ENCODE data around the gene ACVR1.

ACVR1 gene

DNA sequence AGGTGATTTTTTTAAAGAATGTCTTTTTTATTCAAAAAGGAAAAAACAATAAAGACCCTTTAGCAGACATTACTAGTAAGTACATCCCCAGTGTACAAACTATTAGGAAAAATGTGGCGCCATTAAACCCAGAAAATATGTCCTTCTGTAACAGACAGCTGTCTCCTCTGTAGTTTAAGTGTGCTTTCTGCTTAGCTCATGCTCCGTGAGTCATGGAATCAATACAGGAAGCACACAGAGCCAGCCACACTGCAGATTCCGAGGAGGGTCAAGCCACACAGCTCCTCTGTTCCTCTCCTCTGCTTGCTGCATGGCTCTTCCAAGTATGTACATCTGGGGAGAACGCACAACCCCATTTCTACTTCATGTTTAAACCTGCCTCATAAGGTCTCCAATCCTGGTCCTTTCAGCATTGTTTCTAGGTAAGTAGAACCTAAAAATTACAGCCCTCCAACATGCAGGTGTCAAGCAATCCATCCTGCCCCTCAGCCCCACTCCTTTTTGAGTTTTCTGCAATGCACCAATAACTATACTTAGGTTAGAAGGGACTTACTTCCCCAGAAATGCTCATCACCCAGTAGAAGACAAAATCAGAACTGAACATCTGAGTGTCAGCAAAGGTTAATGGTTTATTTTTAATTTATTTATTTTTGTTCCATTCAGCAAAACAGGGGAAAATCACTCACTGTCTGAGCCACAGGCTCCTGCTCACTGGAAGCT is 37.5 kb downstream of the ACVR1 start:
- no peak overlapping the region for H3K4me3 ChIP-seq (ENCODE audit: low read depth, low read length)
- TF ChIP-seq, protein P1, sequence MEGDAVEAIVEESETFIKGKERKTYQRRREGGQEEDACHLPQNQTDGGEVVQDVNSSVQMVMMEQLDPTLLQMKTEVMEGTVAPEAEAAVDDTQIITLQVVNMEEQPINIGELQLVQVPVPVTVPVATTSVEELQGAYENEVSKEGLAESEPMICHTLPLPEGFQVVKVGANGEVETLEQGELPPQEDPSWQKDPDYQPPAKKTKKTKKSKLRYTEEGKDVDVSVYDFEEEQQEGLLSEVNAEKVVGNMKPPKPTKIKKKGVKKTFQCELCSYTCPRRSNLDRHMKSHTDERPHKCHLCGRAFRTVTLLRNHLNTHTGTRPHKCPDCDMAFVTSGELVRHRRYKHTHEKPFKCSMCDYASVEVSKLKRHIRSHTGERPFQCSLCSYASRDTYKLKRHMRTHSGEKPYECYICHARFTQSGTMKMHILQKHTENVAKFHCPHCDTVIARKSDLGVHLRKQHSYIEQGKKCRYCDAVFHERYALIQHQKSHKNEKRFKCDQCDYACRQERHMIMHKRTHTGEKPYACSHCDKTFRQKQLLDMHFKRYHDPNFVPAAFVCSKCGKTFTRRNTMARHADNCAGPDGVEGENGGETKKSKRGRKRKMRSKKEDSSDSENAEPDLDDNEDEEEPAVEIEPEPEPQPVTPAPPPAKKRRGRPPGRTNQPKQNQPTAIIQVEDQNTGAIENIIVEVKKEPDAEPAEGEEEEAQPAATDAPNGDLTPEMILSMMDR (IDR thresholded peaks at IDR 0.05; ENCODE audit: low read depth, low read length), result no peak

GRCh38 chr2:157837851-157838441 is 38.2 kb downstream of the ACVR1 start:
- Histone ChIP-seq H3K4me3 (ENCODE audit: low read depth, low read length) (no peak overlapping the region), H3K27ac (peak overlapping the region; percentile 67)

More for the DNA sequence above, 37.5 kb downstream of the ACVR1 start:
- H3K36me3 ChIP-seq, result no peaks in the 10 kb centered on the region
- no peaks in the 10 kb centered on the region for H3K9me3 ChIP-seq (ENCODE audit: severe bottlenecking)
- no peak for DNase-seq
- peak overlapping the region; percentile 67 for H3K27ac ChIP-seq
- H3K27me3 ChIP-seq (ENCODE audit: insufficient read depth, low read depth, severe bottlenecking), result no peaks in the 10 kb centered on the region

DNA sequence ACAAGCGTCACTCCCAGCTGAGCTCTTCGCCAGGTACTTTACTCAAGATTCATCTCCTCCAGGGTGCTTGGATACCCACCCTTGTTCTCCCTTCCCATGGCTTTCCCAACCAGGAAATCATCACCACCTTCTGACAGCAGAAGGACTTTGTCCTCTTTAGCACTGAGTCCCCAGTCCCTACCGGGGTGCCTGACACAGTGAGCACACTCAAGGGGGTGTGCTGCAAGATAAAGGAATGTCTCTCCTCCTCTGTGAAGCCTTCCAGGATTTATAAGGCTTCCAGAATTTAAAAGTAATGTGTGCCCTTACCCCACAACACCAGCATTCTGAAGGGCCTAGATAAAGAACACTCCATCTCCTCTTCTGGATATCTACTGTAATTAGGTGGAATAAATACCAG is 39.6 kb downstream of the ACVR1 start:
- Histone ChIP-seq H3K9me3 (ENCODE audit: severe bottlenecking) (no peaks in the 10 kb centered on the region), H3K36me3 (no peaks in the 10 kb centered on the region), H3K27me3 (ENCODE audit: insufficient read depth, low read depth, severe bottlenecking) (no peaks in the 10 kb centered on the region), H3K27ac (no peak overlapping the region), H3K4me3 (ENCODE audit: low read depth, low read length) (no peak overlapping the region)
- no peak for DNase-seq
- TF ChIP-seq, protein P1 (IDR thresholded peaks at IDR 0.05; ENCODE audit: low read depth, low read length), result no peak

More at GRCh38 chr2:157837851-157838441, 38.2 kb downstream of the ACVR1 start:
- Histone ChIP-seq H3K9me3 (ENCODE audit: severe bottlenecking) (no peaks in the 10 kb centered on the region), H3K27me3 (ENCODE audit: insufficient read depth, low read depth, severe bottlenecking) (no peaks in the 10 kb centered on the region), H3K36me3 (no peaks in the 10 kb centered on the region)
- no peak for DNase-seq
- TF ChIP-seq, protein P1 (IDR thresholded peaks at IDR 0.05; ENCODE audit: low read depth, low read length), result no peak

GRCh38 chr2:157835425-157835824 is 40.7 kb downstream of the ACVR1 start:
- DNase-seq, result no peak
- no peaks in the 10 kb centered on the region for H3K27me3 ChIP-seq (ENCODE audit: insufficient read depth, low read depth, severe bottlenecking)
- H3K27ac ChIP-seq, result no peak overlapping the region
- no peaks in the 10 kb centered on the region for H3K9me3 ChIP-seq (ENCODE audit: severe bottlenecking)
- no peaks in the 10 kb centered on the region for H3K36me3 ChIP-seq
- TF ChIP-seq, protein P1 (IDR thresholded peaks at IDR 0.05; ENCODE audit: low read depth, low read length), result no peak
- H3K4me3 ChIP-seq (ENCODE audit: low read depth, low read length), result no peak overlapping the region

- Histone ChIP-seq H3K36me3 (no peaks in the 10 kb centered on the region), H3K27ac (no peak overlapping the region), H3K27me3 (ENCODE audit: insufficient read depth, low read depth, severe bottlenecking) (no peaks in the 10 kb centered on the region), H3K4me3 (ENCODE audit: low read depth, low read length) (no peak overlapping the region), H3K9me3 (ENCODE audit: severe bottlenecking) (no peaks in the 10 kb centered on the region)
- TF ChIP-seq, protein P1 (IDR thresholded peaks at IDR 0.05; ENCODE audit: low read depth, low read length), result no peak
- no peak for DNase-seq
Measured at GRCh38 chr2:157835006-157835405, 41.1 kb downstream of the ACVR1 start.
